ENCODE results near the gene EP400.

DNA sequence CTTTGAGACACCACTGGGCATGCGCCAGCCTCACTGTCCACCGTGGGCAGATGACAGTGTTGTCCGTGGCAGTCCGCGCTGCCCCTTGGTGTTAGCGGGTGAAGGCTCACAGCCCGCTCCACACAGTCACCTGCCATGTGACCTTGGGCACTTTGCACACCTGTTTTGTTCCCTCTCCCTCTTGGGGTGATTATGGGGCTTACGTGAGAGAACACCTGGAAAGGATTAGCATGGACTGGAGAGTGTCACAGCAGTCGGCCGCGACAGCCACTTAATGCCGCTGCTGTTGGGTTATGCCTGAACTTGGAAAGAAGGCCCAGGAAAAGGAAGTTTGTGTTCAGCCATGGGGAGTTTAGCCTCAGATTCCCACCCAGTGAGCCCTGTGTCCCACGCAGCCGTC lies 100.1 kb downstream of the EP400 start:
- TF ChIP-seq EZH2 (IDR thresholded peaks at IDR 0.05; ENCODE audit: borderline replicate concordance, low read length): no peak
- TF ChIP-seq, protein P1, sequence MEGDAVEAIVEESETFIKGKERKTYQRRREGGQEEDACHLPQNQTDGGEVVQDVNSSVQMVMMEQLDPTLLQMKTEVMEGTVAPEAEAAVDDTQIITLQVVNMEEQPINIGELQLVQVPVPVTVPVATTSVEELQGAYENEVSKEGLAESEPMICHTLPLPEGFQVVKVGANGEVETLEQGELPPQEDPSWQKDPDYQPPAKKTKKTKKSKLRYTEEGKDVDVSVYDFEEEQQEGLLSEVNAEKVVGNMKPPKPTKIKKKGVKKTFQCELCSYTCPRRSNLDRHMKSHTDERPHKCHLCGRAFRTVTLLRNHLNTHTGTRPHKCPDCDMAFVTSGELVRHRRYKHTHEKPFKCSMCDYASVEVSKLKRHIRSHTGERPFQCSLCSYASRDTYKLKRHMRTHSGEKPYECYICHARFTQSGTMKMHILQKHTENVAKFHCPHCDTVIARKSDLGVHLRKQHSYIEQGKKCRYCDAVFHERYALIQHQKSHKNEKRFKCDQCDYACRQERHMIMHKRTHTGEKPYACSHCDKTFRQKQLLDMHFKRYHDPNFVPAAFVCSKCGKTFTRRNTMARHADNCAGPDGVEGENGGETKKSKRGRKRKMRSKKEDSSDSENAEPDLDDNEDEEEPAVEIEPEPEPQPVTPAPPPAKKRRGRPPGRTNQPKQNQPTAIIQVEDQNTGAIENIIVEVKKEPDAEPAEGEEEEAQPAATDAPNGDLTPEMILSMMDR (IDR thresholded peaks at IDR 0.05; ENCODE audit: low read length): no peak
